Breast epithelium (tissue), 4 donors: ENCODE results near the gene PNPO. TPM values are rescaled to one million over a fixed set of nuclear protein-coding genes. Genes with fewer than 3 reads are reported as not detected.

Experiments used
- DNase-seq, 2 donors: peaks; one replicate each; pipeline ENCODE4 v3.0.0-alpha.2; 2019; ENCODE audit warnings: low spot score in 2 of 2
- H3K27ac ChIP-seq, 2 donors: fragments of 200-600 bp; sonication (generic) in 1 of 2; one replicate each; pipeline ENCODE4 v1.5.1; 2016 to 2019; ENCODE audit warnings: mild to moderate bottlenecking in 1 of 2
- H3K27me3 ChIP-seq, 2 donors: fragments of 200-600 bp; sonication (generic) in 1 of 2; one replicate each; pipeline versions ENCODE4 v1.5.1 to v1.6.0; 2017 to 2019; ENCODE audit warnings: control low read depth in 1 of 2, mild to moderate bottlenecking in 1 of 2
- H3K36me3 ChIP-seq: fragments of 200-600 bp; one replicate; pipeline ENCODE4 v1.5.1; 2019
- H3K4me1 ChIP-seq, 2 donors: fragments of 200-600 bp; sonication (generic); one replicate each; pipeline ENCODE4 v1.5.1; 2016 to 2019; ENCODE audit warnings: control low read depth in 1 of 2
- H3K4me3 ChIP-seq, 3 donors: fragments of 200-600 bp; sonication (generic); 1 replicate in 2 of 3; 2 replicates in 1 of 3; pipeline ENCODE4 v1.5.1; 2016 to 2019; ENCODE audit warnings: mild to moderate bottlenecking in 3 of 3, moderate library complexity in 2 of 3
- H3K9me3 ChIP-seq, 2 donors: fragments of 200-600 bp; sonication (generic) in 1 of 2; one replicate each; pipeline ENCODE4 v1.5.1; 2016 to 2019; ENCODE audit warnings: control low read depth in 1 of 2
- POLR2A ChIP-seq: fragments of 450-650 bp; IDR thresholded peaks from one replicate; pipeline ENCODE4 v1.6.1; 2016; ENCODE audit warnings: antibody characterized with exemption, mild to moderate bottlenecking, moderate library complexity
- POLR2AphosphoS5 ChIP-seq, 3 donors: sonication (generic); formaldehyde crosslinking; IDR thresholded peaks; one replicate each; pipeline ENCODE4 v1.6.1; 2017; ENCODE audit warnings: antibody characterized with exemption in 3 of 3
- intact Hi-C: fragments of 100-400 bp; cut with DNase I; formaldehyde crosslinking; loops from one replicate; pipeline ENCODE4 v1.15.1; 2023; ENCODE audit warnings: low total_unique reads
- total RNA-seq, 3 donors: library from RNA; depleted of rRNA; stranded (reverse); fragments of >200 nt; gene quantifications; one replicate each; pipeline ENCODE4 v1.1.0, GENCODE V29; 2016
- TF ChIP-seq, protein P1 (sequence below), 3 donors: fragments of 450-650 bp; IDR thresholded peaks; one replicate each; pipeline ENCODE4 v1.5.1; 2016 to 2017; ENCODE audit warnings: antibody characterized with exemption in 3 of 3, mild to moderate bottlenecking in 3 of 3, moderate library complexity in 3 of 3

PNPO gene
- total RNA-seq, 3 donors from 2014 or later: 28.3 to 61.2 (median 34.7) TPM

GRCh38 chr17:47996201-47996600 is 54.8 kb downstream of the PNPO start:
- Histone ChIP-seq H3K4me3 (no peak overlapping the region), H3K36me3 (no peaks in the 10 kb centered on the region), H3K9me3 (no peaks in the 10 kb centered on the region), H3K4me1 (no peaks in the 10 kb centered on the region), H3K27me3 (no peaks in the 10 kb centered on the region), H3K27ac (no peak overlapping the region)
- intact Hi-C loops: no loop called here
- no peak for DNase-seq
- TF ChIP-seq POLR2A (no peak), POLR2AphosphoS5 (IDR thresholded peaks at IDR 0.05) (no peak)
- TF ChIP-seq, protein P1, sequence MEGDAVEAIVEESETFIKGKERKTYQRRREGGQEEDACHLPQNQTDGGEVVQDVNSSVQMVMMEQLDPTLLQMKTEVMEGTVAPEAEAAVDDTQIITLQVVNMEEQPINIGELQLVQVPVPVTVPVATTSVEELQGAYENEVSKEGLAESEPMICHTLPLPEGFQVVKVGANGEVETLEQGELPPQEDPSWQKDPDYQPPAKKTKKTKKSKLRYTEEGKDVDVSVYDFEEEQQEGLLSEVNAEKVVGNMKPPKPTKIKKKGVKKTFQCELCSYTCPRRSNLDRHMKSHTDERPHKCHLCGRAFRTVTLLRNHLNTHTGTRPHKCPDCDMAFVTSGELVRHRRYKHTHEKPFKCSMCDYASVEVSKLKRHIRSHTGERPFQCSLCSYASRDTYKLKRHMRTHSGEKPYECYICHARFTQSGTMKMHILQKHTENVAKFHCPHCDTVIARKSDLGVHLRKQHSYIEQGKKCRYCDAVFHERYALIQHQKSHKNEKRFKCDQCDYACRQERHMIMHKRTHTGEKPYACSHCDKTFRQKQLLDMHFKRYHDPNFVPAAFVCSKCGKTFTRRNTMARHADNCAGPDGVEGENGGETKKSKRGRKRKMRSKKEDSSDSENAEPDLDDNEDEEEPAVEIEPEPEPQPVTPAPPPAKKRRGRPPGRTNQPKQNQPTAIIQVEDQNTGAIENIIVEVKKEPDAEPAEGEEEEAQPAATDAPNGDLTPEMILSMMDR (IDR thresholded peaks at IDR 0.05): no peak

- Histone ChIP-seq H3K4me1 (no peaks in the 10 kb centered on the region), H3K4me3 (no peak overlapping the region), H3K9me3 (no peaks in the 10 kb centered on the region), H3K36me3 (no peaks in the 10 kb centered on the region), H3K27ac (no peak overlapping the region), H3K27me3 (no peaks in the 10 kb centered on the region)
- no peak for DNase-seq
- intact Hi-C loops: no loop called here
- no peak for TF ChIP-seq POLR2AphosphoS5 (IDR thresholded peaks at IDR 0.05)
- no peak for TF ChIP-seq POLR2A
- TF ChIP-seq, protein P1 (IDR thresholded peaks at IDR 0.05): no peak
Observed at GRCh38 chr17:47997586-47997985, 56.2 kb downstream of the PNPO start.

DNA sequence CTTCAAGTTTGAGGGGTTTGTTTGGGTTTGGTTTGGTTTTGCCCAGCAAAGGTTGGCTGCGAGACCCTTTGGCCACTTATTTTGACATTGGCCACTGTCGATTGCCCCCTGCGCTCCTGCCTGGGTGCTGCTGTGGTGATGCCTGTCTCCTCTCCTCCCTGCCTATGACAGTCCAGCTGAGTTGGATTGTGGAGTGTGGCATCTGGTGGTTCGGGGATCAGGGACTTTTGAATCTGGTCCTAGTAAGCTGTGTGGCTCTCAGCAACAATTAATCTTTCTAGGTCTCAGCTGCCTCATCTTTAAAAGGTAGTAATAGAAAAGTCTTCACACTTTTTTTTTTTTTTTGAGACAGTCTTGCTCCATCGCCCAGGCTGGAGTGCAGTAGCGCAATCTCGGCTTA is 56.7 kb downstream of the PNPO start:
- H3K27ac ChIP-seq: no peak overlapping the region

More for the DNA sequence above, 56.7 kb downstream of the PNPO start:
- no peaks in the 10 kb centered on the region for H3K4me1 ChIP-seq
- H3K4me3 ChIP-seq: no peak overlapping the region
- no peaks in the 10 kb centered on the region for H3K9me3 ChIP-seq
- no peaks in the 10 kb centered on the region for H3K36me3 ChIP-seq
- TF ChIP-seq POLR2AphosphoS5 (IDR thresholded peaks at IDR 0.05) (no peak), POLR2A (no peak)
- TF ChIP-seq, protein P1 (IDR thresholded peaks at IDR 0.05): no peak
- no peaks in the 10 kb centered on the region for H3K27me3 ChIP-seq
- intact Hi-C loops: no loop called here
- DNase-seq: no peak

Other genes starting within 250 kb of the PNPO start
- gene TBKBP1, start 247.4 kb upstream of the PNPO start, total RNA-seq: 10 to 100 TPM in 1 of 3 donors, 1 to 10 TPM in 2; 4.5 to 11.5 (median 8.3) TPM
- 1 to 10 TPM in 2 of 3 donors, under 1 TPM in 1; 0.33 to 1.8 (median 1.0) TPM for gene TBX21, start 208.3 kb upstream of the PNPO start, total RNA-seq
- 10 to 100 TPM in 1 of 3 donors, 1 to 10 TPM in 2; 3.0 to 10.2 (median 8.9) TPM for gene OSBPL7, start 119.8 kb upstream of the PNPO start, total RNA-seq
- 10 to 100 TPM; 35.0 to 43.5 (median 36.7) TPM for gene MRPL10, start 110.0 kb upstream of the PNPO start, total RNA-seq
- gene LRRC46, start 109.9 kb upstream of the PNPO start, total RNA-seq: under 1 TPM; 0.16 to 0.59 (median 0.33) TPM
- 100 to 1,000 TPM in 1 of 3 donors, 10 to 100 TPM in 2; 49.2 to 108 (median 54.9) TPM for gene SCRN2, start 100.3 kb upstream of the PNPO start, total RNA-seq
- gene SP6, start 90.4 kb upstream of the PNPO start, total RNA-seq: 1 to 10 TPM in 2 of 3 donors, under 1 TPM in 1; 0.48 to 5.3 (median 3.6) TPM
- gene SP2, start 45.3 kb upstream of the PNPO start, total RNA-seq: 1 to 10 TPM; 4.6 to 9.8 (median 5.6) TPM
- gene PRR15L, start 16.3 kb downstream of the PNPO start, total RNA-seq: 100 to 1,000 TPM in 1 of 3 donors, 10 to 100 TPM in 1, not detected in 1; 38.7 to 105 TPM
- gene CDK5RAP3, start 29.5 kb downstream of the PNPO start, total RNA-seq: 100 to 1,000 TPM; 121 to 198 (median 183) TPM
- 10 to 100 TPM; 16.4 to 97.9 (median 23.3) TPM for gene COPZ2, start 96.2 kb downstream of the PNPO start, total RNA-seq
- gene NFE2L1, start 106.8 kb downstream of the PNPO start, total RNA-seq: 100 to 1,000 TPM in 2 of 3 donors, 10 to 100 TPM in 1; 96.4 to 278 (median 106) TPM
- gene CBX1, start 159.9 kb downstream of the PNPO start, total RNA-seq: 10 to 100 TPM; 29.0 to 45.8 (median 45.2) TPM
- 10 to 100 TPM; 13.4 to 19.7 (median 14.2) TPM for gene SNX11, start 166.2 kb downstream of the PNPO start, total RNA-seq